Endometrium (tissue), 2 donors: ENCODE results near the gene ATP8A2.
A peak's percentile ranks its signal among the peaks of the same experiment; 100 is the strongest.

Source experiments
- FAIRE-seq: peaks from 2 replicates; lab custom pipeline; 2012; peaks lifted over from hg19 to GRCh38; lab: Jason Lieb, UNC
- donor health status: control.
- donor health status: control.

The ATP8A2 gene

DNA sequence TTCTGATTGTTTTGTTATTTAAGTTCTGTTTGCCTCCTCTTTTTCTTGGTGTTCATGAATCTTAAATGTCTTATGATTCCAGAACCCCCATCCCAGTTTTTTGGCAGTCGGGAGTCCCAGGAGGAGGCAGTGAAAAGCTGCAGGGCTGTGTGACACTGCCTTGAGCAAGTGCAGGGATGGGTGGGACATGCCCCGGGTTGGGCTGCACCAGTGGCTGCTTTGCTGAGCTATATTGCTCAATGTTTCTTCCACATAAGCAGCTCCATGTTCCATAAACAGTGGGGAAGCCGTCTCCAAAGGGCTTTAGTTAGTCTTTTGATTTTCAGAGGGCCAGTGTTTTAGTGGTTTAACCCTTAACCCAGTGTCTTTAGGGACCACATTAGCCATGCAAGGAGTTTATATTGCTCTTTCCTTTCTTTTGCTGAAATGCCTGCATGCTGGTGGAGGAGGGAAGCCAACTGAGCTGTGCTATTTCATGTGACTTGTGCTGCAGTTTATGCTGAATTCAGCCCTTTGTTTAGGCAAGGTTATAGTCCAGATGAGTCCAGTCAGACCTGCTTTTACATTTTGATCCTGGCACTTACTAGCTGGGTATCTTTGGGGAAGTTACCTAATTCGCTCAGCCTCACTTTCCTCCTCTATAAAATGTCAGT is 13.1 kb downstream of the ATP8A2 start:
- no peak for FAIRE-seq

DNA sequence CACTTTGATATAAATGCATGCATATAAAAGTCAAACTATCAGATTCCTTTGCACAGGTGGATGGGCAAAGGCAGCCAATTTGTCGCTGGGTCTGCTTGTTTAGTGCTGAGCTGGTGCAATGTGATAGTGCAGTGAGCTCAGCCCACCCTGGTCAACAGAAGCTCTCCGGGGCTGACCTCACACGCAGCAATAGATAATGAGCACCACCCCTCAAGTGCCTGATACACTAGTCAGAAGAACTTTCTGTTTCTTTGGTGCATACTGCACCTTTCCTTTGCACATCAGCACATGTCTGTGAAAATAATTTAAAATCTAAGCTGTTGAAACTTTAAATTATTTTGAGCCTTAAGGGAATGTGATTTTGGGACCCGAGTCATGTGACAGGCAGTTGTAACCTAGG is 20.2 kb downstream of the ATP8A2 start:
- FAIRE-seq: no peak

DNA sequence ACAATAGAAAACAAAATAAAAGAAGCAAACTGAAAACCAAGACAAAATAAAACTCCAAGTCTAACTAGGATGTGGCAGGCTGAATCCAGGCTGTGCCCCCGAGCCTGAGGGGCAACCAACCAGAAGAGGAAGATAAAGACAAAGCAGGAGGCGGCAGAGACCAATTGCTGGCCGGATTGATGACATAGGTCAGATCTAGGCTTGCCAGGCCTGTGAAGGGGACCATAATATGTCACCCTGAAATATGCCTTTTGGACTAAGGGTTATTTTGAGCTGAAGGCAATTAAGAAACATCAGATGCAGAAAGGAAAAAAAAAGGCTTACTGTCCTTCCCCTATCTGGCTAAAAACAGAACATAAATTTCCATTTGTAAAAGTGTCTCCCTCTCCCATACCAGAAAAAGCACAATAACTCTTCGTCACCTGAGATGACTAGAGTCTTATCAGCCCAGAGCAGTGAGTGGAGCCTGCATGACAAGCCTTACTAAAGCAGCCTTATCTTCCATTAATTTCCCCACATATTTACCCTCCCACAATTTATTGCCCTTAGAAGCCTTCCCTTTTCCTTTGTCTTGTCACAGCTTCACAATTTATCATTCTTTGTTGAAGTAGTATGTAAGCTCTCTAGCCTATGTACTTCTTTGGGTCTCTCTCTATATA is 22.8 kb downstream of the ATP8A2 start:
- no peak for FAIRE-seq

DNA sequence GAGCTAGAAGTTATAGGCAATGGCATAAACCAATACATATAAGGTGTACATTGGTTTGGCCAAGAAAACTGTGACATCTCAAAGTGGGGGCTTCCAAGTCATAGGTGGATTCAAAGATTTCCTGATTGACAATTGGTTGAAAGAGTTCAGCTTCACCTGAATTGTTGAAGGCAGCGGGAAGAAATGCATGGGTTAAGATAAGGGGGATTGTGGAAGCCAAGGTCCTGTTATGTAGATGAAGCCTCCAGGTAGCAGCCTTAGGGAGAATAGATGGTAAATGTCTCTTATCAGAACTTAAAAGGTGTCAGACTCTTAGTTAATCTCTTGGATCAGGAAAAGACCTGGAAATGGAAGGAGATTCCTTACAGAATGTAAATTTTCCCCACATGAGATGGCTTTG is 26.0 kb downstream of the ATP8A2 start:
- no peak for FAIRE-seq

DNA sequence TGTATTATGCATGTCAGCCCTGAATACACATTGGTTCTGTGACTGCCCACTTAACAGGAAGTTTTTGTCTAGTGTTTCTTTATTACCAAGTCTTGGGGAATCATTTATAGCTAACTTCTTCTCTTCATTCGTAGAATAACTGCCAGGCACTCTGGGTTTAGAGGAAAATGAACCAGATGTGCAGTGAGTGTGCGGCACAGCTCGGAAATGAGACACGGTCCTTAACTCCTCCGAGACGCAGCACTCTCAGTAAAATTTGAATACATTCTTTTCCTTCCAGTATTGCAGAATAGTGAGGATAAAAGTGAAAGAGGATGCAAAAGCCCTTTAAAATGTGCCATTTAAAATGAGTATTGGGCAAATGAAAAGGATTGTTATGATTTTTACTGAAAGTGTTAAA is 29.2 kb downstream of the ATP8A2 start:
- FAIRE-seq: no peak

DNA sequence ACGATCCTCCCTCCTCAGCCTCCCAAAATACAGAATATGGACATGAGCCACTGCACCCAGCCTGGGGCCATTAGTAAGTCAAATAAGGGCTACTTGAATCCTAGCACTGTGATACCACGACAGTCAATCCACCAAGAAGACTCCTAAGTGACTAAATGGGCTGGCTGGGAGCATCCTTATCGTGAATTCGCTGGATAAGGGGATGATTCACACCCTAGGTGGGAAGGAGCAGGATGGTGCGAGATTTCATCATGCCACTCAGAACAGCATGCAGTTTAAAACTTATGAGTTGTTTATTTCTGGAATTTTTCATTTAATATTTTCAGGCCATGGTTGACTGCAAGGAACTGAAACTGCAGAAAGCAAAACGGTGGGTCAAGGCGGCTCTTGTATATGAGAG is 30.2 kb downstream of the ATP8A2 start:
- no peak for FAIRE-seq

DNA sequence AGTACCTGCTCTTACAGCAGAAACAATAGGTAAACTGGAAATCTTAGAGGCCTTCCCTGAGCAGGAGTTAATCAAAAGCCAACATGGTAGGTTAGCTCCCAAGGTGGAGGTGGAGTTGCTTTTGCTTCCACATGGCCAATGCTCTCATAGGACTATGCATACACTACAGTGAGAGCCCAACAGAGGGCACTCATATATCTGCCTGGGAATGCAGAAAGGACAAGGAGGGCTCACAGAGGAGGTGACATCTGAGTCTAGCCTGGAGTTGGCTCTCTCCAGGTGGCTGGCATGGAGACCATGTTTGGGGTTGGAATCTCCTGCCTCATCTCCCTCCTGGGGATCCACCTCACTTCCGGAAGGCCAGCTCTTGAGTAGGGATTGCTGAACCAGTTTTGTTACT is 34.6 kb downstream of the ATP8A2 start:
- FAIRE-seq: no peak

DNA sequence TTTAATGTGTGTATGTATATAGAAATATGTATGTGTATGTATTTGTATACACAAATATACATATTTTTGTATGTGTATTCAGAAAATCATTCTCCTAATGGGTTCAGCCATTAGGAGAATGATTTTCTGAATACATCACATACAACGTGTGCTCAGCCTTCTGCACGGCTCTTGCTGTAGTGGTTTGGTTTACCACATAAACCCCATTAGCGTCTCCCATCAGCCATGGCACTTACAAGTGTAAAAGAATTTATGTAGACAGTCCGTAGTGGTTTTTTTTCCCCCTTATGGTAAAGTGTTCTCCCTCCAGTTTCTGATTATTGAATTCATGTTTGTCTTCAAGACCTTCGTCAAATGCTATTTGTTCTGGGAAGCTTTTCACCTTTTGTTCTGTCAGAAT is 38.2 kb downstream of the ATP8A2 start:
- FAIRE-seq: no peak

DNA sequence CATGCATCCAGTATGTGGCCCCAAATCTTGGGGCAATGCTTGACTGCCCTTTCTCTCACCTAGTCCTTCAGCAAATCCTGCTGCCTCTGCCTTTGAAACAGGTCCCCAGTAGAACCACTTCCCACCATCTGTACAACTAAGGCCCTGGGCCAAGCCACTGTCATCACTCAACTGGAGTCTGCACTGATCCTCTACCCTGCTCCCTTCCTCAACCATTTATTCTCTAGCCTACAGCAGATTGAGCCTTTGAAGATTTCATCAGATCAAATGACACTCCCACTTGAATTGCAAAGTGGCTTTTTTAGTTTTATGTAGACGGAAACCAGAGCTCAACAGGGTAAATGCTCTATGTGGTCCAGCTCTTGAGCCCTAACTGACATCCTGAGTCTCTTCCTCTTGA is 43.5 kb downstream of the ATP8A2 start:
- no peak for FAIRE-seq

DNA sequence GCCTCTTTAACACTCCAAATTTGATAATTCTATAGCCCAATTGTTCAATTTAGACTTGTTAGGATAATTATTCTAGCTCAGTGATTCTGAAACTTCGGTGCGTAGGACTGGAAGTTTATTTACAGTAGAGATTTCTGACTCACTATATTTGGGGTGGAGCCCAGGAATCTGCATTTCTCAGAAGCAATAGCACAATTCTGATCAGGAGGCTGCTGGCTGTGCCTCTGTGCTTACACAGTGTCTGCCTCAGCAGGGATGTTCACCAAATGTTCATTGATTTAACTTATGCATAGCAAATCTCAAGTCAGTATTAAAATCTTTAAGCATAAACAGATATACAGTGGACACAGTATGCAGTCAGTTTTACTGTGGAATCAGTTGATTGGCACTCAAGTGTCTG is 45.8 kb downstream of the ATP8A2 start:
- no peak for FAIRE-seq

DNA sequence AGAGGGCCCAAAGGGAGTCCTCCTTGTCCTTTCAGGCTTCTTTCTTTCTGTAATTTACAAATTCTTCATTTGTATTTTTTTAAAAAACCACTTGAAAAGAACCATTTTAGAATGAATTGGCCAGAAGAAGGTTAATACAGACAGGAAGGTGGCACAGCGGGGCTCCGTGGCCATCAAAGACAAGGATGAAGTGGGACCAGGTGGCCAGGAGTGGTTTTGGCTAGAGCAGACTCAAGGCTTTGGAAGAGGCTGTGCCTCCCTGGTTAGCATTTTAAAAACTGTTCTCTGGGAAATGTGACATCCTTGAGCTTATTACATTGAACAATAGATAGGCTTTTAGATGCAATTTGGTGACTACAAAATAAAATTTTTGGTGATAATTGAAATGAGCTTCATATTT is 48.4 kb downstream of the ATP8A2 start:
- no peak for FAIRE-seq

DNA sequence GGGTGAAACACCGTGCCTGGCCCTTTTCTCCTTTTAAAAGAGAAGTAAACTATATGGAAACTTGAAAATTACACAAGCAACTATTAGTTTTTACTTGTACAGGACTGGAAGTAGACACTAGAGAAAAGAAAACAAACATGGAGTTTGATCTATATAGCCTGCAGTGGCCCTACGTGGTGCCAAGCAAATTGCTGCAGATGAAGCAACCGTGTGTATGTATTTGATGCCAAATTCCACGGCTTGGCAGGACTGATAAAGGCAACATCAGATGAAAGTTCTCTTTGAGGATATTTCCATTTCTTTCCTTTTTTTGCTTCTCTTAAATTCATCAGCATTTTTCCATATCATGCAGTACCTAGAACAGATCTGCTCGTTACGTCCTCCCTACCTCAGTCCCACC is 49.8 kb downstream of the ATP8A2 start:
- no peak for FAIRE-seq

DNA sequence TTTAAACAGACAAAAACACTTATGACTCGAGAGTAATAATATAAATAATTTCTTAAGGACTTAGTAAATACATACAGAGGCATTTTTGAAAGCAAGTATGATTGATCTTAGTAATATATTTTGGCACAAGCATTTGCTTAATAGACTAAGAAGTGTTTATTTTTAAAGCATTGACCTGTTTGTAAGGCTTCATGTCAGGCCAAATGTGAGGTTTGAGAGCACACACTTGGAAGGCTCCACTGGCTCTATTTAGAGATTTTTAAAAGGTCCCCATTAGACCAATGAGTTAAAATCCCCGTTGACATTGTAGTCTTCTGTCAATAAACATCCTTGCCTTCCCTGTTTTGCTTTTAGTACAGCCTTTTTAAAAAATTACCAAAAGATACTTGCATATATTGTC is 50.4 kb downstream of the ATP8A2 start:
- no peak for FAIRE-seq

DNA sequence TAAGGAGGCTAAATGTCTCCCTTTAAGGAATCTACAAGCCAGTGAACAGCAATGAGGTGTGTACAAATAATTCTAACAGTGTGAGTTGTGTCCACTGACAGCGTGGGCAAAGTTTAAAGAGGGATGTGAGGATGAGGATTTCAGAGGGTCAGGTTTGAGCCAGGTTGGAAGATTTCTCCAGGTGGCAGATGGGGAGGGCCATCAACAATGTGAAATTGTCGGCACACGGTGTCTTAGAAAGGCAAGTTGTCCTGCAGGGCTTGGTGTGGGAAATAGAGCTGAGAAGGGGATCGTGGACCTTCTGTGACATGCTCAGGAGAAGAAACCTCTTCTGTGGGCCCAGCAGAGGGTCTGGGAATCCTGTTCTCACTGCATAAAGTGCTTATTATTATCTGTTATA is 52.1 kb downstream of the ATP8A2 start:
- no peak for FAIRE-seq

DNA sequence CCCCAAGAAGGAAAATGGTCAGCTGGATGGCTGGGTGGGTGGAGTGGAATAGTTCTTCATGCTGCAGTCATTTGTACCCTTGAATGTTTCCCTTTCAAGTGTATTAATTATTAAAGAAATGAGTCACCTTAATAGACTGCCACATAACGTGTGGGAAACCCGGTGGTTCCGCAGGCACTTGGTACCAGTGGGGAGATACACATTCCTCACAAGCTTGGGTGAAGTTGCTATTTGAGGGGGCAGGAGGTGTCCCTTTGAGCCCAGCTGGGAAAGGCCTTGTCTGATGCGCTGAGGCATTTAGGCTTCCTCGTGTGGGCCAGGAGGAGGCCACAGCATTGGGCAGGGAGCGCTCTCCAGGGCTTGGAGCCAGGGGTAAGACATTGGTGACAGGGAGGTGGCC is 57.7 kb downstream of the ATP8A2 start:
- no peak for FAIRE-seq

DNA sequence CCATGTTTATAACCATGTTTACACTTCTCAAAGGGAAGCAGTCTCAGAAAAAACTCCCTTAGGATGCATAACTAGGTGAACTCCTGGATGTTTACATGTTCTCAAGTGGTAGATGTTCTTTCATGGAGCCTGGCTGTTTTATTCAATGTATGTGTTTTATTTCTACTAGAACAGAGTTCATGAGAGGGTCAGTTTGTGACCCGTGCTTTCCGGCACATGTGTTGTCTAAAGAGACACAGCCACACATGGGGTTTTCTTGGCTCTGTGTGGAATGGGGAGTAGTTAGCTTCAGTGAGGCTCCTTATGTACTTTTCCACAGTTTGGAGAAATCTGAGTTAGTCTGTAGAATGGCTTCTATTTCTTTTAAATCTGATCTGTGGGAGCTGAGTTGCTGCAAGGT is 60.9 kb downstream of the ATP8A2 start:
- peak; percentile 98 for FAIRE-seq

DNA sequence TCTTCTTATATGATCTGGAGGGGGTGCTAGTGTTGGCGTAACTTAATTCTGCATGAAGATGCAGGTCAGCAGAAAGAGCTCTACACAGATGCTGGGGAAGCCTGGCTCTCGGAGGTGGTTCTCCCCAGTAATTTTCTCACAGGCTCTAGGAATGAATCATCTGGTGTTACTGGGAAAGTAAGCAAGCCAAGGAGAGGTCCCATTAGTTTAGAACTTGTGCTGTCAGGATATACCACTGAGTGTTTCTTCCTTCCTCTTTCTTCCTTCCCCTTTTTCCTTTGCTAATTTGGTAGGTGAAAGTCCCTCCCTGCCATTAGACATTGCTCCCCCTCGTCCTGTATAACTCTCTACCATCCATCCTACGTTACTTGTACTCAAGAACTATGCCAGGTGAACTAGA is 68.3 kb downstream of the ATP8A2 start:
- no peak for FAIRE-seq

DNA sequence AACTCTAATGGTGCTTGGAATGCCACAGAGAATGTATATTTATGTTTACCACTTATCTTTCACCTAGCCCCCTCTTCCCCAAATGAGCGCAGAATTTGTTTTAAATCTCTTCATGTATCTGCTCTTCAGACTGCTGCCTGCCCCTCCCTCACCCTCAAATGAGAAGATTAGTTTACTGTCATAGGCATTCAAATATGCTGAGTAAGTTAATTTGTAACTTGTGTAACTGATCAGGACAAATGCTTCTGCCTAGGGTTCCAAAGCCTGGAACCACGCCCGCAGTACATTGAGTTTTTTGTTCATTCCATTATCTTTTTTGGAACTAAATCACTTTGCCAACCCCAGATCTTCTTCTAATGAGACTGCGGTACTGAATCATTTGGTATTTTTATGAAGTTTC is 74.5 kb downstream of the ATP8A2 start:
- FAIRE-seq: no peak

DNA sequence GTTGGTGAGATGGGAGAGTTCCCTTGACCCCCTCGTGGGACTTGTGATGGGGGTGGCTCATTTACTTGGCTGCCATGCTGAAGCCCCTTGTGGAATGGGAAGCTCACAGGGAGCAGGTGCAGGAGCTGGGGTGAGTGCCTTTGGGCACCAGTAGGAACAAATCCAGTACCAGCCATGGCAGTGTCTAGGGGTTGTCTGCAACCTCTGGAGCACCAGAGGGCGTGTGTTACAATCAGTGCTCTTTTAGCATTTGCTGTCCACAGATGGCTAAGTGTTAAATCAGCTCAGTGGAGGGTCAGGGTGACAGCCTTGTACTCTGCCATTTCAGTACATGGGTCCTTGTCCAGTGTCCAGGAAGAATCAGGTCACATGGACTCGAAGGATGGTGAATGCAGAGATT is 75.6 kb downstream of the ATP8A2 start:
- no peak for FAIRE-seq

DNA sequence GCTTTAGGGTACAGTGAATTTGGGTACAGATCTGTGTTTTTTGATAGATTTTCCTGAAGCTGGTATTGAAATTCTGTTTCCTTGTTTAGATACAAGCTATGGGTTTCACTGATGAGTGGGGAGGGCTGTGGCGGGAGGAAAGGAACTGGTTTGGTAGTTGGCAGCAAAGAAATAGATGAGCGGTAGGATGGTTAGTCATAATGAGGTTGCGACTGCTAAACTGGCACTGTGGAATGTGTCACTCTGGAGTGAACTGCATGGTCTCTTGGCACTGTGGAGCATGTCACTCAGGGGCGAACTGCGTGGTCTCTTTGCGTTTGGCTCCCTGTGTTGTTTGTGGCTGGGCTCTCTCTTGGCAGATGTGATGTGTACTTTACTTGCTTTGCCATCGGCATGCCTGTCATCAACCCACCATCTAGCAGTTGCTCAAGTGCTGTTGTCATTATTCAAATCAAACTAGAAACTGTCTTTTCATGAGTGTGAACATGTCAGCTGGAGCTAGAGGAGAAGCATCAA is 82.1 kb downstream of the ATP8A2 start:
- no peak for FAIRE-seq

DNA sequence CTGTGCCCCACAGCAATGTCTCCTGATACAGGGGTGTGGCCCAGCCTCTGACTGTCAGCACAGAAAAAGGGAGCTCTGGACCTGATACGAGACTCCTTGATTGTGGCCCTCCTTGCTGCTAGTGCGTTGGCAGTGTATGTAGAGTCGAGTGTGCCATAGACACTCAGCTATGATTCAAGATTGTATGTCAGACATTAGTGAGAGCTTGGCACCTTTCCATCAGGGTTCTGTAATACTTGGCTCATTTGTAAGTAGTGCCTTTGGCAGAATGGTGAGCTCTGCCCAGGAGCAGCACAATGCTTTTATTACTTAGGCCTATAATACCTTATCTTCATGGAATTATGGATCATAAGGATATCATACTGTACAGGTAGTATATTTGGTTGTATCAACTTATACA is 83.4 kb downstream of the ATP8A2 start:
- FAIRE-seq: no peak

DNA sequence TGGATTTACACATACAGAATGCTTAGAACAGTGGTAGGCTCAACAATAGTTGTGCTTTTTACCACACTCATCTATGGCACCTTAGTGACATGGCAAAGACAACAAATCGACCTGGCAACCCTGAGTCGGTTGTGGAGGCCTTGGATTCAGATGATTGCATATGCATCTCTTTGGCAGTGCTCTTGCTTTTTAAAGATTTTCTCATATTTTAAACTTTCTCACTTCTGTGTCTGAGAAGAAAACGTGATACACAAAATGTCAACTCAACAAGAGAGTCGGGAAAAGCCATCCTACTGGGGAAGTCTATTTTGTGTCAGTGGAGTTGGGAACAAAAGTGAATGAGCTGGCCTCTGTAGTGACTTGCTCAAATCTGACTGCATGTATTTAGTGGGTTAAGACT is 85.8 kb downstream of the ATP8A2 start:
- FAIRE-seq: no peak

DNA sequence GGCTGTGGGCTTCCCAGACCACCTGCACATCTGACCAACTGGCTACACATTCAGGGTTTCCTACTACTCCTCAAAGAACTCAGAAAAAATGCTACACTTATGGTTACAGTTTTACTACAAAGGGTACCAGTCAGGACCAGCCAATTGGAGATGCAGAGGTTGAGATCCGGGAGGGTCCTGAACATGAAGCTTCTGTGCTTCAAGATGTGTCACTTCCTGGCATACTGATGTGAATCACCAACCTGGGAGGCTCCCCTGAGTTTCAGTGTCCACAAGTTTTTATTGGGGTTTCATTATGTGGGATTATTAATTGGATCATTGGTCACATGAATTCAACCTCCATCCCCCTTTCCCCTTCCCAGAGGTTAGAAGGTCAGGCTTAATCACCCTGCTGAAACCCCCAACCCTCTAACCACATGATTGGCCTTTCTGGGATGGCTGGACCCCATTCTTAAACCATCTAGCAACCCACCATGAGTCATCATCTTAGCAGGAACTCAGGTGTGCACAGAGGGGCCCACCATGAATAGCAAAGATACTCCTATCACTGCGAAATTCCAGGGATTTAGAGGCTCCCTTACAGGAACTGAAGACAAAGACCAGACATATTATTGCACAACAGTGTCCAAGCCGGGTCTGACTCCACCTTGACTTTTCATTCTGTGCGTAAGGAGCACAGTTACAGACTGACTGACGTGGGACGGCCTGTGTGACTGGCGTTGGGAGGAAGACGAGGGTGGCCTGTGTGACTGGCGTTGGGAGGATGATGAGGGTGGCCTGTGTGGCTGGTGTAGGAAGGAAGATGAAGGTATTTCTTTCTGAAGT is 90.7 kb downstream of the ATP8A2 start:
- FAIRE-seq: no peak
